Parathyroid adenoma (tissue), 2 donors: ENCODE measurements around the gene TMX4.
"Not testable (repeated sequence)": the region's sequence is repeated elsewhere in the genome, so short reads cannot be mapped to it uniquely, and the experiment has no call there.

Experiments used
- H2AFZ ChIP-seq: fragments of 300-600 bp; sonication (generic); one replicate; pipeline ENCODE4 v1.7.0; 2017; ENCODE audit warnings: antibody characterized with exemption, mild to moderate bottlenecking
- H3K27ac ChIP-seq: fragments of 300-600 bp; sonication (generic); one replicate; pipeline ENCODE4 v1.7.0; 2017
- H3K27me3 ChIP-seq: fragments of 300-600 bp; sonication (generic); one replicate; pipeline ENCODE4 v1.7.0; 2017; ENCODE audit warnings: low read length; ENCODE audit not compliant: control insufficient read depth, insufficient read depth
- H3K36me3 ChIP-seq: fragments of 300-600 bp; sonication (generic); one replicate; pipeline ENCODE4 v1.7.0; 2017; ENCODE audit warnings: low read length; ENCODE audit not compliant: control insufficient read depth, insufficient read depth
- H3K4me1 ChIP-seq: fragments of 300-600 bp; sonication (generic); one replicate; pipeline ENCODE4 v1.7.0; 2017; ENCODE audit warnings: control low read depth
- H3K4me2 ChIP-seq: fragments of 300-600 bp; sonication (generic); one replicate; pipeline ENCODE4 v1.7.0; 2017; ENCODE audit warnings: low read length
- H3K4me3 ChIP-seq: fragments of 300-600 bp; sonication (generic); one replicate; pipeline ENCODE4 v1.7.0; 2017; ENCODE audit warnings: low read depth, low read length
- H3K79me2 ChIP-seq: fragments of 300-600 bp; sonication (generic); one replicate; pipeline ENCODE4 v1.7.0; 2017; ENCODE audit warnings: control low read depth
- H3K9ac ChIP-seq: fragments of 300-600 bp; sonication (generic); one replicate; pipeline ENCODE4 v1.7.0; 2017; ENCODE audit warnings: mild to moderate bottlenecking
- H3K9me3 ChIP-seq: fragments of 300-600 bp; sonication (generic); one replicate; pipeline ENCODE4 v1.7.0; 2017; ENCODE audit warnings: low read length; ENCODE audit not compliant: control insufficient read depth
- CTCF ChIP-seq: fragments of 300-600 bp; sonication (generic); IDR thresholded peaks from one replicate; pipeline ENCODE4 v1.7.0; 2017; ENCODE audit warnings: antibody characterized with exemption, mild to moderate bottlenecking
- donor health status: primary hyperparathyroidism.

The TMX4 gene

GRCh38 chr20:8036771-8037170, 17.2 kb upstream of the TMX4 start:
- Histone ChIP-seq H3K27ac (no peak overlapping the region), H3K79me2 (no peaks in the 10 kb centered on the region), H3K9ac (no peak overlapping the region), H2AFZ (no peak overlapping the region), H3K4me3 (no peak overlapping the region), H3K9me3 (no peaks in the 10 kb centered on the region), H3K4me1 (no peaks in the 10 kb centered on the region), H3K4me2 (no peak overlapping the region), H3K27me3 (no peaks in the 10 kb centered on the region), H3K36me3 (no peaks in the 10 kb centered on the region)
- TF ChIP-seq CTCF, result no peak

GRCh38 chr20:8033151-8033841, 13.7 kb upstream of the TMX4 start:
- H3K27ac ChIP-seq, result no peak overlapping the region
- no peak overlapping the region for H3K9ac ChIP-seq
- H3K27me3 ChIP-seq, result no peaks in the 10 kb centered on the region
- no peak for TF ChIP-seq CTCF
- no peaks in the 10 kb centered on the region for H3K4me1 ChIP-seq
- H3K9me3 ChIP-seq, result no peaks in the 10 kb centered on the region
- H3K4me3 ChIP-seq, result no peak overlapping the region
- H2AFZ ChIP-seq, result no peak overlapping the region
- H3K79me2 ChIP-seq, result no peaks in the 10 kb centered on the region
- no peak overlapping the region for H3K4me2 ChIP-seq
- H3K36me3 ChIP-seq, result no peaks in the 10 kb centered on the region

- TF ChIP-seq CTCF, result no peak
- H3K27ac ChIP-seq, result no peak overlapping the region
- H2AFZ ChIP-seq, result no peak overlapping the region
- H3K4me1 ChIP-seq, result no peaks in the 10 kb centered on the region
- H3K4me2 ChIP-seq, result no peak overlapping the region
- no peaks in the 10 kb centered on the region for H3K9me3 ChIP-seq
- H3K79me2 ChIP-seq, result no peaks in the 10 kb centered on the region
- no peak overlapping the region for H3K9ac ChIP-seq
- H3K27me3 ChIP-seq, result no peaks in the 10 kb centered on the region
- H3K36me3 ChIP-seq, result no peaks in the 10 kb centered on the region
- H3K4me3 ChIP-seq, result no peak overlapping the region
These were observed 12.9 kb upstream of the TMX4 start for GRCh38 chr20:8032499-8032898.

- not testable (repeated sequence) for H3K27ac ChIP-seq, H3K4me1 ChIP-seq, H3K4me3 ChIP-seq, H3K9ac ChIP-seq, H3K36me3 ChIP-seq, H2AFZ ChIP-seq, H3K27me3 ChIP-seq, H3K79me2 ChIP-seq, H3K4me2 ChIP-seq, H3K9me3 ChIP-seq
These were observed 12.0 kb upstream of the TMX4 start for GRCh38 chr20:8031539-8031938.

- no peak overlapping the region for H3K4me3 ChIP-seq
- no peak for TF ChIP-seq CTCF
- H3K9me3 ChIP-seq, result no peaks in the 10 kb centered on the region
- H2AFZ ChIP-seq, result no peak overlapping the region
- peaks cover 8% of the 10 kb centered on the region for H3K4me1 ChIP-seq
- H3K27me3 ChIP-seq, result no peaks in the 10 kb centered on the region
- H3K4me2 ChIP-seq, result no peak overlapping the region
- no peak overlapping the region for H3K9ac ChIP-seq
- H3K79me2 ChIP-seq, result peaks cover 4% of the 10 kb centered on the region
- no peak overlapping the region for H3K27ac ChIP-seq
- H3K36me3 ChIP-seq, result no peaks in the 10 kb centered on the region
These were observed 2.1 kb upstream of the TMX4 start for GRCh38 chr20:8021541-8022269.
